Astrocyte (in vitro differentiated cells and primary cell): ENCODE results near the gene NUP62. TPM values are rescaled to one million over a fixed set of nuclear protein-coding genes. Genes with fewer than 3 reads are reported as not detected.

ENCODE experiments used
- DNase-seq: peaks from one replicate; pipeline ENCODE4 v3.0.0-alpha.2; 2010; ENCODE audit warnings: low read depth
- FAIRE-seq: peaks from 2 replicates; lab custom pipeline; 2011; peaks lifted over from hg19 to GRCh38; lab: Jason Lieb, UNC
- H2AFZ ChIP-seq: 2 replicates; pipeline ENCODE4 v1.6.0; 2012; ENCODE audit warnings: low read depth, low read length, inconsistent platforms
- H3K27ac ChIP-seq: 2 replicates; pipeline ENCODE4 v1.5.1; 2011; ENCODE audit warnings: low read depth, low read length, inconsistent platforms
- H3K27me3 ChIP-seq: 2 replicates; pipeline ENCODE4 v1.6.0; 2011; ENCODE audit warnings: low read length, inconsistent platforms; ENCODE audit not compliant: insufficient read depth
- H3K36me3 ChIP-seq: 2 replicates; pipeline ENCODE4 v1.5.1; 2011; ENCODE audit warnings: low read length, inconsistent platforms; ENCODE audit not compliant: insufficient read depth
- H3K4me1 ChIP-seq: 2 replicates; pipeline ENCODE4 v1.5.1; 2011; ENCODE audit warnings: low read length, inconsistent platforms; ENCODE audit not compliant: insufficient read depth
- H3K4me2 ChIP-seq: 2 replicates; pipeline ENCODE4 v1.6.0; 2012; ENCODE audit warnings: low read length, inconsistent platforms
- H3K4me3 ChIP-seq: 2 replicates; pipeline ENCODE4 v1.5.1; 2011; ENCODE audit warnings: low read depth, mild to moderate bottlenecking, low read length, inconsistent platforms; ENCODE audit not compliant: insufficient read depth
- H3K79me2 ChIP-seq: 2 replicates; pipeline ENCODE4 v1.6.0; 2012; ENCODE audit warnings: mild to moderate bottlenecking, low read length, inconsistent platforms; ENCODE audit not compliant: insufficient read depth
- H3K9ac ChIP-seq: 2 replicates; pipeline ENCODE4 v1.6.0; 2012; ENCODE audit warnings: mild to moderate bottlenecking, low read length, inconsistent platforms
- H3K9me3 ChIP-seq: 2 replicates; pipeline ENCODE4 v1.5.1; 2012; ENCODE audit warnings: low read depth, mild to moderate bottlenecking, low read length, inconsistent platforms; ENCODE audit not compliant: insufficient read depth
- H4K20me1 ChIP-seq: 2 replicates; pipeline ENCODE4 v1.6.0; 2012; ENCODE audit warnings: low read length, inconsistent platforms; ENCODE audit not compliant: insufficient read depth
- H3K27ac Mint-ChIP-seq: one replicate; pipeline ENCODE4 v1.8.0; 2021; ENCODE audit warnings: mild to moderate bottlenecking, mixed read lengths; ENCODE audit not compliant: unreplicated experiment
- H3K27me3 Mint-ChIP-seq: one replicate; pipeline ENCODE4 v1.8.0; 2021; ENCODE audit warnings: low read depth, mixed read lengths; ENCODE audit not compliant: unreplicated experiment
- H3K36me3 Mint-ChIP-seq: one replicate; pipeline ENCODE4 v1.8.0; 2021; ENCODE audit warnings: low read depth, mixed read lengths; ENCODE audit not compliant: unreplicated experiment
- H3K4me1 Mint-ChIP-seq: one replicate; pipeline ENCODE4 v1.8.0; 2021; ENCODE audit warnings: low read depth, mixed read lengths; ENCODE audit not compliant: unreplicated experiment
- H3K4me3 Mint-ChIP-seq: one replicate; pipeline ENCODE4 v1.8.0; 2021; ENCODE audit warnings: mild to moderate bottlenecking, moderate library complexity, mixed read lengths; ENCODE audit not compliant: unreplicated experiment
- H3K9me3 Mint-ChIP-seq: one replicate; pipeline ENCODE4 v1.8.0; 2021; ENCODE audit warnings: mild to moderate bottlenecking, mixed read lengths; ENCODE audit not compliant: unreplicated experiment
- EZH2 ChIP-seq: IDR thresholded peaks from 2 replicates; pipeline ENCODE4 v1.6.1; 2012; ENCODE audit warnings: mild to moderate bottlenecking, low read length, inconsistent platforms; ENCODE audit not compliant: insufficient read depth
- total RNA-seq: library from RNA; stranded (reverse); gene quantifications from 2 replicates; pipeline ENCODE4 v1.2.1, GENCODE V29; 2021
- TF ChIP-seq, protein P1 (sequence below): IDR thresholded peaks from 2 replicates; pipeline ENCODE4 v1.5.1; 2011; ENCODE audit warnings: low read depth, mild to moderate bottlenecking, inconsistent platforms, low read length, moderate library complexity; ENCODE audit not compliant: insufficient read depth

Gene NUP62
- total RNA-seq, 1 donor from 2014 or later: 49.5 TPM

DNA sequence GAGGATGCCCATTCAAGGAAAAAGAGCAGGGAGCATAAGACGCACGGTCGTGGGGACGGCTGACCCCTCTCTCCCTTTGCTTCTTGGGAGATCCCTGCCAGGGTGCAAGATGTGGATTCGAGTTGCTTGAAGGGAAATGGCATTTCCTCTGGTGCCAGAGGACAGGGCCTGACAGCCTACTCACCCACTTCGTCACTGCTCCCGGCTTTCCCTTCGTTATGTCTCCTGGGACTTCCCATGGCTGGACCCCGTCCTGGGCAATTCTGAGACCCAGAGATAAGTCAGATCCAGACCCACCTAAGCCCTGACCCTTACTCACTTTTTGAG, 50.6 kb downstream of the NUP62 start:
- Mint-ChIP-seq H3K9me3 (no peaks in the 10 kb centered on the region), H3K4me3 (no peak overlapping the region), H3K36me3 (peaks cover 22% of the 10 kb centered on the region), H3K27ac (peak overlapping the region; percentile 71), H3K4me1 (peaks cover 3% of the 10 kb centered on the region), H3K27me3 (no peaks in the 10 kb centered on the region)
- Histone ChIP-seq H3K9me3 (peaks cover 6% of the 10 kb centered on the region), H3K27ac (no peak overlapping the region), H4K20me1 (peaks cover 5% of the 10 kb centered on the region), H3K4me1 (peaks cover 20% of the 10 kb centered on the region), H2AFZ (peak overlapping the region; percentile 84), H3K4me3 (peak overlapping the region; percentile 88), H3K36me3 (peaks cover 7% of the 10 kb centered on the region), H3K9ac (peak overlapping the region; percentile 99), H3K79me2 (peaks cover 40% of the 10 kb centered on the region), H3K27me3 (no peaks in the 10 kb centered on the region), H3K4me2 (peak overlapping the region; percentile 93)
- FAIRE-seq (no peak), DNase-seq (no peak)
- no peak for TF ChIP-seq EZH2
- TF ChIP-seq, protein P1, sequence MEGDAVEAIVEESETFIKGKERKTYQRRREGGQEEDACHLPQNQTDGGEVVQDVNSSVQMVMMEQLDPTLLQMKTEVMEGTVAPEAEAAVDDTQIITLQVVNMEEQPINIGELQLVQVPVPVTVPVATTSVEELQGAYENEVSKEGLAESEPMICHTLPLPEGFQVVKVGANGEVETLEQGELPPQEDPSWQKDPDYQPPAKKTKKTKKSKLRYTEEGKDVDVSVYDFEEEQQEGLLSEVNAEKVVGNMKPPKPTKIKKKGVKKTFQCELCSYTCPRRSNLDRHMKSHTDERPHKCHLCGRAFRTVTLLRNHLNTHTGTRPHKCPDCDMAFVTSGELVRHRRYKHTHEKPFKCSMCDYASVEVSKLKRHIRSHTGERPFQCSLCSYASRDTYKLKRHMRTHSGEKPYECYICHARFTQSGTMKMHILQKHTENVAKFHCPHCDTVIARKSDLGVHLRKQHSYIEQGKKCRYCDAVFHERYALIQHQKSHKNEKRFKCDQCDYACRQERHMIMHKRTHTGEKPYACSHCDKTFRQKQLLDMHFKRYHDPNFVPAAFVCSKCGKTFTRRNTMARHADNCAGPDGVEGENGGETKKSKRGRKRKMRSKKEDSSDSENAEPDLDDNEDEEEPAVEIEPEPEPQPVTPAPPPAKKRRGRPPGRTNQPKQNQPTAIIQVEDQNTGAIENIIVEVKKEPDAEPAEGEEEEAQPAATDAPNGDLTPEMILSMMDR: no peak

DNA sequence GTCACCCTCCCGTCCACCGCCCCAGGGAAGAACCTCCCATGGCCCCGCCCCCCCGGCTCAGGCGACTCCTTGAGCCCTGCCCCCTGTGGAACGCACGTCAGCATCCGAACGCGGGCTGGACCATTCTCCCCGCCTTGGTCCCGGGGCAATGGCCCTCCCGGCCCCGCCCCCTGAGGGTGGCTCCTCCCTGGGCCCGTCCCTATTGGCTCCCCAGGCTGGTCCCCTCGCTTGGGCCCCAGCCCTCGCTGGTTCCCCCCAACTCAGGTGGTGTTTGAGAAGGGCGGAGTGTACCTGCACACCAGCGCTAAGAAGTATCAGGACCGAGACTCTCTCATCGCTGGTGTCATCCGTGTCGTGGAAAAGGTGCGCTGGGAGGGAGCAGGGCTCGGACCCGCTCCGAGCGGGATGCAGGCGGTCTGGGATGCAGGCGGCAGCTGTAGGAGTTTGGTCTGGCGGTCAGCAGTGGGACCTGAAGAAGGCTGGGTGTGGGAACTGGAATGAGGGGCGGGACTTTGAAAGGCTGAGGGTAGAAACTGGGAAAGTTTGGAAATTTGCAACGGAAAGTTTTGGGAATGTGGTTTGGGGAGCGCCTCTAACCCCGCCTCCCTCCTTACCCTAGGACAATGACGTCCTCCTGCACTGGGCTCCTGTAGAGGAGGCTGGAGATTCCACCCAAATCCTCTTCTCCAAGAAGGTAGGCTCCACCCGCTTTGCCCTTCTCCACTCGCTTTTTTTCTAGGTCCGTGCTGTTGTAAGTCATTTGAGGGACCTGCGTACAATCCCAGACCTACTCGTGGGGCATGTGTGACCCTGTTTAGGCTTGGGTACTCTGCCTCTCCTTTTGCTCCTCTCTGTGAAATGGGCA, 51.2 kb downstream of the NUP62 start:
- H3K27ac ChIP-seq: peak overlapping the region; percentile 100
- H3K27ac Mint-ChIP-seq: no peak overlapping the region
- TF ChIP-seq, protein P1: no peak
- no peak for TF ChIP-seq EZH2
- H3K27me3 ChIP-seq: no peaks in the 10 kb centered on the region
- no peak overlapping the region for H3K4me3 Mint-ChIP-seq
- no peaks in the 10 kb centered on the region for H3K9me3 Mint-ChIP-seq
- H3K79me2 ChIP-seq: peaks cover 41% of the 10 kb centered on the region
- H3K27me3 Mint-ChIP-seq: no peaks in the 10 kb centered on the region
- peaks cover 6% of the 10 kb centered on the region for H3K9me3 ChIP-seq
- H3K9ac ChIP-seq: peak overlapping the region; percentile 99
- peaks cover 3% of the 10 kb centered on the region for H3K4me1 Mint-ChIP-seq
- peak overlapping the region; percentile 84 for H2AFZ ChIP-seq
- H4K20me1 ChIP-seq: peaks cover 5% of the 10 kb centered on the region
- H3K4me1 ChIP-seq: peaks cover 20% of the 10 kb centered on the region
- H3K36me3 ChIP-seq: peaks cover 5% of the 10 kb centered on the region
- DNase-seq (peak; percentile 91), FAIRE-seq (no peak)
- peaks cover 16% of the 10 kb centered on the region for H3K36me3 Mint-ChIP-seq
- peak overlapping the region; percentile 88 for H3K4me3 ChIP-seq
- peak overlapping the region; percentile 93 for H3K4me2 ChIP-seq
